KMS-11 (cell line): ENCODE results near the gene HERPUD2.

Experiments
- H2AFZ ChIP-seq: fragments of 200-600 bp; sonication (generic); 2 replicates; pipeline ENCODE4 v1.6.1; 2016; ENCODE audit warnings: antibody characterized with exemption, mixed run types, low read depth
- H3K27ac ChIP-seq: fragments of 200-600 bp; sonication (generic); 2 replicates; pipeline ENCODE4 v1.6.1; 2016; ENCODE audit warnings: mild to moderate bottlenecking, mixed run types
- H3K27me3 ChIP-seq: fragments of 200-600 bp; sonication (generic); 2 replicates; pipeline ENCODE4 v1.6.1; 2017; ENCODE audit warnings: mild to moderate bottlenecking, low read depth, mixed run types, moderate library complexity; ENCODE audit not compliant: insufficient read depth
- H3K36me3 ChIP-seq: fragments of 200-600 bp; sonication (generic); 2 replicates; pipeline ENCODE4 v1.6.1; 2017; ENCODE audit warnings: mild to moderate bottlenecking, mixed run types; ENCODE audit not compliant: insufficient read depth
- H3K4me1 ChIP-seq: fragments of 200-600 bp; sonication (generic); 2 replicates; pipeline ENCODE4 v1.6.1; 2016; ENCODE audit warnings: mild to moderate bottlenecking, low read depth, mixed run types; ENCODE audit not compliant: poor library complexity, severe bottlenecking
- H3K4me2 ChIP-seq: fragments of 200-600 bp; sonication (generic); 2 replicates; pipeline ENCODE4 v1.7.0; 2016; ENCODE audit warnings: mild to moderate bottlenecking, mixed run types
- H3K4me3 ChIP-seq: fragments of 200-600 bp; sonication (generic); IDR thresholded peaks from 2 replicates; pipeline ENCODE4 v1.6.1; 2017; ENCODE audit warnings: low read depth, low read length, mixed read lengths; ENCODE audit not compliant: insufficient read depth
- H3K79me2 ChIP-seq: fragments of 200-600 bp; sonication (generic); 2 replicates; pipeline ENCODE4 v1.6.1; 2016; ENCODE audit warnings: low read depth, mixed run types; ENCODE audit not compliant: insufficient read depth
- H3K9ac ChIP-seq: fragments of 200-600 bp; sonication (generic); 2 replicates; pipeline ENCODE4 v1.6.1; 2016; ENCODE audit warnings: mild to moderate bottlenecking, mixed run types
- H4K20me1 ChIP-seq: fragments of 200-600 bp; sonication (generic); 2 replicates; pipeline ENCODE4 v1.6.1; 2016; ENCODE audit warnings: mild to moderate bottlenecking, mixed run types; ENCODE audit not compliant: insufficient read depth
- TF ChIP-seq, protein P1 (sequence below): fragments of 200-600 bp; sonication (generic); conservative IDR thresholded peaks from 2 replicates; pipeline ENCODE4 v1.6.1; 2017; ENCODE audit warnings: low read depth, mild to moderate bottlenecking, antibody characterized with exemption, low read length, moderate library complexity, mixed read lengths

Gene HERPUD2

DNA sequence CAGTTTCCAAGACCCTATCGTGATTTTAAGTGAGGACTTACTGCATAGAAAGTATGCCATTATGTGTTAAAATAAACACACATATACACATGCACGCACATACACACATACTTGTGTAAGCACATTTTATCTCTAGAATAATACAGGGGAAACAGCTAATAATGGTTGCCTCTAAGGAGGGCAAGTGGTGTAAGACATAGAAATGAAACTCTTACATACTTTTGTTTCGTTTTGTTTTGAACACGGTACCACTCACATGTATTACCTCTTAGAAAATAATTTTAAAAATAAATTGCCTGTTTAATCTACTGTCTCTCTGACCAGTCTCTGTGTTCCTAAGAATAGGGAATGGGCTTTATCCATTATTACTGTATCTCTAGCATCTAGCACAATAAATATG lies 49.2 kb downstream of the HERPUD2 start:
- TF ChIP-seq, protein P1, sequence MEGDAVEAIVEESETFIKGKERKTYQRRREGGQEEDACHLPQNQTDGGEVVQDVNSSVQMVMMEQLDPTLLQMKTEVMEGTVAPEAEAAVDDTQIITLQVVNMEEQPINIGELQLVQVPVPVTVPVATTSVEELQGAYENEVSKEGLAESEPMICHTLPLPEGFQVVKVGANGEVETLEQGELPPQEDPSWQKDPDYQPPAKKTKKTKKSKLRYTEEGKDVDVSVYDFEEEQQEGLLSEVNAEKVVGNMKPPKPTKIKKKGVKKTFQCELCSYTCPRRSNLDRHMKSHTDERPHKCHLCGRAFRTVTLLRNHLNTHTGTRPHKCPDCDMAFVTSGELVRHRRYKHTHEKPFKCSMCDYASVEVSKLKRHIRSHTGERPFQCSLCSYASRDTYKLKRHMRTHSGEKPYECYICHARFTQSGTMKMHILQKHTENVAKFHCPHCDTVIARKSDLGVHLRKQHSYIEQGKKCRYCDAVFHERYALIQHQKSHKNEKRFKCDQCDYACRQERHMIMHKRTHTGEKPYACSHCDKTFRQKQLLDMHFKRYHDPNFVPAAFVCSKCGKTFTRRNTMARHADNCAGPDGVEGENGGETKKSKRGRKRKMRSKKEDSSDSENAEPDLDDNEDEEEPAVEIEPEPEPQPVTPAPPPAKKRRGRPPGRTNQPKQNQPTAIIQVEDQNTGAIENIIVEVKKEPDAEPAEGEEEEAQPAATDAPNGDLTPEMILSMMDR: no peak
- Histone ChIP-seq H3K4me1 (peaks cover 51% of the 10 kb centered on the region), H3K4me3 (no peak overlapping the region), H3K27ac (peak overlapping the region; percentile 34), H3K4me2 (peak overlapping the region; percentile 70), H3K79me2 (0 out of 2 replicates have a peak, but pooled peaks cover 8% of the 10 kb centered on the region), H3K9ac (peak overlapping the region; percentile 38), H2AFZ (0 out of 2 replicates have a peak overlapping the region, but pooled peaks have one; percentile 7), H3K27me3 (no peaks in the 10 kb centered on the region), H3K36me3 (no peaks in the 10 kb centered on the region), H4K20me1 (no peaks in the 10 kb centered on the region)

GRCh38 chr7:35630024-35630972 lies 64.6 kb downstream of the HERPUD2 start:
- no peak overlapping the region for H3K9ac ChIP-seq
- H3K4me3 ChIP-seq: no peak overlapping the region
- no peaks in the 10 kb centered on the region for H3K27me3 ChIP-seq
- H3K4me2 ChIP-seq: no peak overlapping the region
- no peaks in the 10 kb centered on the region for H3K36me3 ChIP-seq
- H2AFZ ChIP-seq: no peak overlapping the region
- H3K27ac ChIP-seq: no peak overlapping the region
- no peaks in the 10 kb centered on the region for H3K4me1 ChIP-seq
- TF ChIP-seq, protein P1: no peak
- H4K20me1 ChIP-seq: no peaks in the 10 kb centered on the region
- no peaks in the 10 kb centered on the region for H3K79me2 ChIP-seq

GRCh38 chr7:35624299-35625186 lies 70.4 kb downstream of the HERPUD2 start:
- H3K79me2 ChIP-seq: no peaks in the 10 kb centered on the region
- H3K27me3 ChIP-seq: no peaks in the 10 kb centered on the region
- H3K27ac ChIP-seq: no peak overlapping the region
- H2AFZ ChIP-seq: no peak overlapping the region
- H3K9ac ChIP-seq: no peak overlapping the region
- no peak overlapping the region for H3K4me2 ChIP-seq
- TF ChIP-seq, protein P1: peak; percentile 94
- H4K20me1 ChIP-seq: no peaks in the 10 kb centered on the region
- no peak overlapping the region for H3K4me3 ChIP-seq
- no peaks in the 10 kb centered on the region for H3K4me1 ChIP-seq
- no peaks in the 10 kb centered on the region for H3K36me3 ChIP-seq

- TF ChIP-seq, protein P1: no peak
- no peak overlapping the region for H3K27ac ChIP-seq
- H3K4me3 ChIP-seq: no peak overlapping the region
- no peak overlapping the region for H3K9ac ChIP-seq
- no peaks in the 10 kb centered on the region for H3K36me3 ChIP-seq
- H3K4me2 ChIP-seq: no peak overlapping the region
- no peaks in the 10 kb centered on the region for H3K4me1 ChIP-seq
- no peaks in the 10 kb centered on the region for H4K20me1 ChIP-seq
- no peaks in the 10 kb centered on the region for H3K79me2 ChIP-seq
- H3K27me3 ChIP-seq: no peaks in the 10 kb centered on the region
- H2AFZ ChIP-seq: no peak overlapping the region
These were observed 71.6 kb downstream of the HERPUD2 start for GRCh38 chr7:35623381-35623780.
